NCI-H1436 treated with DMSO at 0.1 percent for 48 hours (cell line): ENCODE results near the gene YWHAG.
A peak's percentile ranks its signal among the peaks of the same experiment; 100 is the strongest.
"Not testable (repeated sequence)": the region's sequence is repeated elsewhere in the genome, so short reads cannot be mapped to it uniquely, and the experiment has no call there.

ENCODE experiments used
- DNase-seq: peaks from one replicate; lab custom pipeline; 2025; lab: John Stamatoyannopoulos, UW

Gene YWHAG

DNA sequence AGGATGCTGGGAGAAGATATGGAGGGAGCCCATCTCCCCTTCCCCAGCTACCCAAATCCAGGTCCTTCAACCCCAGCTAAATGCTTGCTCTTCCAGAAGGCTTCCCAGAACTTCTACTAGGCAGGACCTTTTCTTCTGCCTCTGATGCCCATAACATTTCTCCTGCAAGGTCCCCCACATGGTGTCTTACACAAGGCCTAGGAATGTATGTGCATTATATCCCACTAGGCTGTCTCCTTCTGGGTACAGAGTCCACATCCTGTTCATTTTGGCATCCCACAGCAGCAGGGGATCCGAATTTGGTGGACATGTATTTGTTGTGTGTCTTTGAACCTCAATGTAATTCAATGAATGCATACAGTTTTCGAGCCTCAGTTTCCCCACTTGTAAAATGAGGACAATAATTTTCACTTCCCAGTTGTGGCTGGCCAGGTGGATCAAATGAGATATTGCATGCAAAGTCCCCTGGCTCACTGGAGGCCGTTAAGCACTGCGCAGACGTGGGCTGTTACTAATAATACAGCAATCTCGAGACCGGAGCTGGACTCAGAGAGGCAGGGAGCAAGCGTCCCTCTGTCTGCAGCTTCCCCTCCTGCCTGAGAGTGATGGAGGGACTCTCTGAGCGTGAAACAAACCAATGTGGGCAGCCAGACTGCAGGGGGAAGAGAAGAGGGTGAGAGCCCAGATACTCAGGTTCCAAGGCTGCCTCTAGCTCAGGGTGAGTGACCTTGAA, 18.6 kb upstream of the YWHAG start:
- DNase-seq = no peak

DNA sequence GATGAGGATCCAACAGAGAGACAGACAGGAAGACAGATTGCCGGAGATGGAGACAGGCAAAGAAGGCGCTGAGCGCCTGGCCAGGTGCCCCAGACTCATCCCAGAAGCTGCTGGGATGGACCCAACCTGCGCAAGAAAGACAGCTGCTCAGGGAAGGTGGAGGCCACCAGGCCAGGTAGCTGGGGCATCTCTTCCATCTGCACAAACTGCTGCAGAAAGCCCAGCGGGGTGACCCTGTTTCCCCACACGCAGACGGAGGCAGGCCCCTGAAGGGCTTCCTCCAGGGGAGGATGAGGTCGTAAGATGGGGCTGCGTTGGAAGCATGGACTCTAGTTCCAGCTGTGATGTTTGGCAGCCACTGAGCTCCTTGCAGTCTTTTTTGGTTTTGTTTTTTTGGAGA, 16.5 kb upstream of the YWHAG start:
- no peak for DNase-seq

DNA sequence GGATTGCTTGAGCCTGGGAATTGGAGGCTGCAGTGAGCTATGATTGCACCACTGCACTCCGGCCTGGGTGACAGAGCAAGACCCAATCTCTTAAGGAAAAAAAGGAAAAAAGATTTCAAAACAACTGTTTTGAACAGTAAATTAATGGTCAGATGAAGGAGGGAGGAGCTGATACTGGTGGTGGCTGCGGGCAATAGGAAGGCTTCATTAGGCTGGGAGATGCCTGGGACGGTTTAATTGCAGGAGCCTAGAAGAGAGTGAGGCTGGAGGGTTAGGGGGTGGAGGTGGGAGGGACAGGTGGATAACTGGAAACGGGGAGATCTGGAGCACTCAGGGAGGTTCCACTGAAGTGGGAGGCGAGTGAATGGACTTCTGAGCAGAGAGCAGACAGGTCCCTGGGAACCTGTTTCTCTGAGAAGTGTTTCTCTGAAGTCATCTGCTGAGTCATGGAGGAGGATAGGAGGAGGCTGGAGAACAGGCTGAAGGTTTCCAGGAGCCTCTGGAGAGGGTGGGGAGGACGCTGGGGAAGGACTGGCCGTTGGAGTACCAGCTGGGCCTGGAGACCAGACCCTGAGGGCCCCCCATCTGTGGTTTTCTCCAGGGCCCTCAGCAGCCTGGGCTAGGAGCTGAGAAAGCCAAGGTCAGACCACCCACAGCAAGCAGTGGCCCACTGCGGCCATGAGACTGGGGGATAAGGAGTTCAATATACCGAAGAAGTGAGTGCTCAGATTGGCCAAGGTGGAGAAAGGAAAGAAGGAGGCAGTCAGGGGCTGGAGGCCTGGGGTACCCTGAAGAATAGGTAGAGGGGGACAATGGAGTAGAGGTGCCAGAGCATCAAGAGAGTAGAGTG, 14.4 kb upstream of the YWHAG start:
- no peak for DNase-seq

DNA sequence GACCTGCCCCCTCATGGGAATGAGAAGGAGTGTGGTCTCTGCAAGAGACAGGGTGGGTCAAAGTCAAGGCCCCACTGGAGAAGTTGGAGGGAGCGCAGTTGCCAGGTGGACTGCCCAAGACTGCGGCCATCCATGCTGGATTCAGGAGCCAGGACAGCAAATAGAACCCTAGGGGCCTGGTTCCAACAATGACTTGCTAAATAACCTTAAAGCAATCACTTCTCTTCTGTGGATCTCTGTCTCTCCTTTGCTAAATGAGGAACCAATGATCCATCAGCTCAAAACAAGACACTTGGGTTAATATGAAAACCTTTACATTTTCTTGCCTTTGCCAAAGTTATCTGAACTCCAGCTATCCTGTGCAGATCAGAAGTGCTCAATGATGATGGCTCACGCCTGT, 12.6 kb upstream of the YWHAG start:
- no peak for DNase-seq

DNA sequence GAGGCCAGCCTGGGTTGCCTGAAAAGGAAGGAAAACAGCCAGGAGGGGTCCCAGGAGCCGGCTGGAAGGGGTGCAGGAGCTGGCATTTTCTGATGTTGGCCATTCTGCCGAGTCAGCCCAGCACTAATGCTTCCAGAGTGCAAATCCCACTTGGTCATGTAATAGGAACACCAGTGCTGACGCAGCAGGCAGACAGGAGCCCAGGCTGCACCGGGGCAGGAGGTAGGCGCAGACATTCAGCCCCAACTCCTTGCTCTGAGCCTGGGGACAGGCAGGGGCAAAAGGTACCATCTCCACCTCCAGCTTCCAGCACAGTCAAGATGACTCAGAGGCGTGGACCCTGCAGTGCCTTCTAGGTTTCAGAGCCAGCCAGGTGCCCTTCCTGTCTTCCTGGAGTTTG, 10.2 kb upstream of the YWHAG start:
- DNase-seq = no peak

DNA sequence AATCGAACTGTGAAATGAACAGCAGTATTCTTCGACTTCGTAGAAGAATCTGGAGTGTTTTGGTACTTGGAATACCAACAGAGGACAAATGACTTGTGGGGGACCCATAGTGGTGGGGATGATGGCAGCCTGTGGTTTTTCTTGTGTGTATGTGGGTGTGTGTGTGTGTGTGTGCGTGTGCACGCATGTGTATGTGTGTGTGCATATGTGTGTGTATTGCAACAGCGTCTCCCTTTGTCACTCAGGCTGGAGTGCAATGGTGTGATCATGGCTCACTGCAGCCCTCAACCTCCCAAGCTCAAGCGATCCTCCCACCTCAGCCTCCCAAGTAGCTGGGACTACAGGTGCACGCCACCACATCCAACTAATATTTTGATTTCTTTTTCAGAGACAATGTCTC, 9.4 kb upstream of the YWHAG start:
- DNase-seq = no peak

DNA sequence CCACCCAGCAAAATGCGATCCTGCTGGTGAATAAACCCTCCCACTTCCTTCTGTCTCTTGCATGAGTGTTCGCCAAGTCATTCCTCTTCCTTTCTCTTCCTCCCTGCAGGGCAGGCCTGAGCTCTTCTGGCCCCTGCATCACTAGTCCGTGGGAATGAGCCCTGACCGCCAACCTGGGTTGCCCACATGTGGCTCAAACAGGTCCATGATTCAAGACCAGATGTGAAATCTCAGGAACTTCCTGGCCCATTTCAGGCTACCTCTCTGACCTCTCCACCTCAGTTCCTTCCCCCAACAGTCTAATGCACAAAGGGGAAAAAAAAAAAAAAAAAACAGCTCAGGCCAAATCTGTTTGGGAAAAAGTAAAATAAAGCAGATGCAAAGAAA, 5.4 kb upstream of the YWHAG start:
- DNase-seq = no peak

DNA sequence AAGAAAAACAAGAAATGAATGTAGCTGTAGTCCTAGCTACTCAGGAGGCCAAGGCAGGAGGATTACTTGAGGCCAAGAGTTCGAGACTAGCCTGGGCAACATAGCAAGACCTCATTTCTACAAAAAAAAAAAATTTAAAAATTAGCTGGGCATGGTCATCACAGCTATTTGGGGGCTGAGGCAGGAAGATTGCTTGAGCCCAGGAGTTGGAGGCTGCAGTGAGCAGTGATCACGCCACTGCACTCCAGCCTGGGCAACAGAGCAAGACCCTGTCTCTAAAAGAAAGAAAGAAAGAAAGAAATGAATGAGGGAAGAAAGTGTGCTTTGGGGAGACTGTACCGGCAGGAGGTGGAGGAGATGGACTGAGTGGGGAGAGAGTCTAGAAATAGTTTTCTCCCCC, 5.0 kb upstream of the YWHAG start:
- not testable (repeated sequence) for DNase-seq

DNA sequence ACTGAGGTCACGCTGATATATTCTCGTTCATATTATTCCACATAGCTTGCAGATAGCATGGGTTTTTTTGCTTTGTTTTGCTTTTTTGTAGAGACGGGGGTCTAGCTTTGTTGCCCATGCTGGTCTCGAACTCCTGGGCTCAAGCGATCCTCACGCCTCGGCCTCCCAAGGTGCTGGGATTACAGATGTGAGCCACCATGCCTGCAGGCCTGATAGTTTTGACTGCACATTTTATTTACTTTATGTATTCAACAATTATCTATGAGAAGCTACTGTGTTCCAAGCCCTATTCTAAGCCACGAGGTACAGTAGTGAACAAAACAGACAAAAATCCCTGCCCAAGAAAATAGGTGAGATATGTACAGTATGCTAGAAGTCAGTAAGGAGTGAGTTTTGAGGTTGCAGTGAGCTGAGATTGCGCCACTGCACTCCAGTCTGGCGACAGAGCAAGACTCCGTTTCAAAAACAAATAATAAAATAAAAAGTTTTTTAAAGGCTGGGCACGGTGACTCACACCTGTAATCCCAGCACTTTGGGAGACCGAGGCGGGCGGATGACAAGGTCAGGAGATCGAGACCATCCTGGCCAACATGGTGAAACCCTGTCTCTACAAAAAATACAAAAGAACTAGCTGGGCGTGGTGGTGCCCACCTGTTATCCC, 1.3 kb upstream of the YWHAG start:
- no peak for DNase-seq

DNA sequence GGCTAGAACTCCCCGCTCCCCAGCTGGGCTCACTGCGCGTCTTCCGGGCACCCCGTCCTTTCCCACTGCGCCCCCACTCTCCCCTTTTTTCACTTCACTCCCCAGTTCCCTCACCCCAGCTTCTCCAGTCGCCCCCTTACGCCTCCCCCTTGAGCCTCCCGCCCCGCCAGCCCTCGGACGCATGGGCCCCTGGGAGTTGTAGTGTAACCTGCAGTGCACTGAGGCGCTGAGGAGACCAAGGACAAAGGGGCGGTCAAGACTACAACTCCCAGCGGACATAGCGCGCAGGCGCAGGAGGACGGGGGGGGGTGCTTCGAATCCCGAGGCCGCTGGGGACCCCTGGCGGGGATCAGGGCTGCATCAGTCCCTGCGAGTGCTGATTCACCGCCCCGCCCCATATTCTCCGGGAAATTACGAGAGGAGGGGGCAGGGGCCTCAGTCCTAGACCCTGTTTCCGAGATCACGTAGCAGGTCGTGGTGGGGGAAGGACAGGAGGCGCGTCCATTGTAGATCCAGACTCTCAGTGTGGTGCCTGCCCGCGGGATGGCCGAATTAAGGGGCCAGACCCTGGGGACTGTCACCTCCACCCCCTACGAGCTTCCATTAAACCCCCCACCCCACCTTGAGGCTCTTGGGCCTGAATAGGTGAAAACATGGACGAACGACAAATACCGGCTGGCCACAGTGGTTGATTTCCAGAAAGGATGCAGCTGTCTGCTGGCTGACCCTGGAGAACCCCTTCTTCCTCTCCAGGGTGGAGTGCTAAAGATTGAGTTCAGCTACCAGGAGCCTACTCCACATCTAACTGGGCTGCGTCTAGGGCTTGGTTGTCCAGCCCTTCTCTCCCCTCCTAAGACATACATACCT, 553 bp upstream of the YWHAG start:
- peak; percentile 93 for DNase-seq

DNA sequence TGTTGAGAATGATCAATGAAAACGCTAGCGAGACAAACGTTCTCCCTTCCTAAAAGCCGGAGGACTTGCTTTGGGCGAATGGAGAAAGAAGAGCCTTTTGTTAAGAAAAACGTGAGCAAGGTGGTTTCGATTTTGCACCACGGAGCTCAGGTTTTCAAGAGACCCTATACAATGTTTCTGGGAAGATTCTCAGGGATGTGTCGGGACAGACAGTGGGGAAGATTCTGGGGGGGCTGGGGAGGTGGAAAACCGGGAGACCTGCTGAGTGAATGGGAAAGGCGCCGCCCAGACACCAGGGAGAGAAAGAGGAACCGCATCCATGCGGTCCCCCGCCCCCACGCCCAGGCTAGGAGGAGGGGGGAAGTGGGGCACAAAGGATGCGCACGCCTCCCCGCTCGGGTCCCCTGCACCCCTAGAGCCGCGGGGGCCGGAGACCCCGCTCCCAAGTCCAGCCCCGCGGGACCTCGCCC, 745 bp downstream of the YWHAG start:
- no peak for DNase-seq

DNA sequence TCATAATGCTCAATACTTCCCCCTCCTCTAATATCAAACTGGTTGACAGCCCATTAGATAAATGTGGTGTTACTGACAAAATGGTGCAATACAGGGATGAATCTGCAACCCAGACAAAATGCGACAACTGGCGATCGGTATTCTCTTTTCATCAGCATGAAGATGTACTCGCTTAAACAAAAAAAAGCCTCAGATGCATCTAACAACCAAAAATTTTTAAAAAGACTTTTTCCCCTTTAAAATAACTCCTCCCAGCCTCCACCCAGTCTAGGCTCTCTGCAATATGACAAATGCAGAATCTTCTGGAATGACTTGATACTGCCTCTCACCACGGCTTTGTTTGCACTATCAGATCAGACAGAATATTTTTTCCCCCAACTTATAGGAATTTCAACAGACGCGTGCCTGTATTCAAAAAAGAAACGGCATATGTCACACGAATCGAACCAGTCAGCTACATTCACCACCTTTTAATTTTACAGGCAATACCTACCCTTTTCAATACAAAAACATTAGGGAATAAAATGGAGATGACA, 1.2 kb downstream of the YWHAG start:
- no peak for DNase-seq

DNA sequence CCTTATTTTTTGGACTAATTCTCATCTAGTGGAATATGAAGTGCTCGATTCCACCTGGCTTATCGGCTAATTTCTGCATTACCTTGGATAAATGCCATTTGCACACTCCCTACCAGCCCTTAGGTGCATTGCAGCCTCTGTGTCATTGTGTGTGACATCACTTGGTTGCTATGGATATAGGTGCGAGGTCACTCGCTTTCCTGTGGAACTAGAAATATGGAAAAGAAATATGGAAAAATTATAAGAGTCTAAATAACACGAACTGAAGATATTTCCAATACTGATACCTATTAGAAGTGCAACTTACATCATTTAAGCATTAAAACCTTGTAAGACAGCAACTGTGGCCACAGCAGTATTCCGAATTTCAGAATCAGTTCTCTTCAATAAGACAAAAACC, 2.0 kb downstream of the YWHAG start:
- DNase-seq = peak; percentile 30

DNA sequence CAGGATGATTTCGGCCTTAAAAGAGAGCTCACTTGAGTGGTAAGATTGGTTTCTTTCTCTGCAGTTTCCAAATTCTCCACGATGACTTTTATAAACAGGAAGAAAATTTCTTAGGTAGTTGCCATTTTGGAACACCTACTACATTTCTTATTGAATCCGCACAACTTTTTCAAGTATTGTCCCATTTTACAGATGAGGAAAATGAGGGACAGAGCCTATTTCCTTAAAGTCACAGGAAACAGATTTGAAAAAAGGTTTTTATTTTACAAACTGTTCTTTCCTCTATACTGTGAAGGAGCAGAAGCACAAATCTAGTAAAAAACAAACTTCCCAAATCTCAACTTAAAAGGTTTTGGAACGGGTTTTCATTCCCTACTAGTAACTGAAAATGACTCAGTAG, 2.7 kb downstream of the YWHAG start:
- DNase-seq = no peak

DNA sequence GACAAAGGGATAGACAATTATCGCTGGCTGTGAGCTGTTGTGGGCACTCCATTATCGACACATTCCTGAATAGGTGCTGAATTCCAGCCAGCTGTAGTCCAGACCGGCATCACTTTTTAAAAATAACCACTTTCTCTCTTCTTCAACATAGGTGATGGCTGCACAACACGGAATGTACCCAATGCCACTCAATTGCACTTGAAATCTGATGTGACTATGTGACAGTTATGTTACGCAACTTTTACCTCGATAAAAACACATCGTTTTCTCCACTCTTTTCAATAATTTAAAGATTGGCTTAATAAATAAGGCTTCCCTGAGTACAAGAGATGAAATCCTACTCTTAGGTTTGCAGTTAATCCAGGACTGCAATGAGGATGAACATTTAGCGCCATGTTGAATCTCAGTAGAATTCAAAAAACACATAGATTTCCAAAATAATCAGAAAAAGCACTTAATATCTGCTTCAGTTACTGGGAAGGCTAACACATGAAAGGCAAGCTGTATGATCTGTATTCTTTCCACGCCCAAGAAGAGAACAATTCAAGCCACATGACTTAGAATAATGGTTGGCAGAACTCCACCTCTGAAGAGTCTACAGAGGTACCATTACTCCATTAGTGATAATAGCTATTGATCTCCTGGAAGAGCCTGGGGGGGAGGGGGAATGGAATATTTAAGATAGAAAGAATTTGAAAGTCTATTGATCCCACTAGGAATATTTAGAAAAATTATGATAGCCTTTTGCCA, 3.6 kb downstream of the YWHAG start:
- no peak for DNase-seq

DNA sequence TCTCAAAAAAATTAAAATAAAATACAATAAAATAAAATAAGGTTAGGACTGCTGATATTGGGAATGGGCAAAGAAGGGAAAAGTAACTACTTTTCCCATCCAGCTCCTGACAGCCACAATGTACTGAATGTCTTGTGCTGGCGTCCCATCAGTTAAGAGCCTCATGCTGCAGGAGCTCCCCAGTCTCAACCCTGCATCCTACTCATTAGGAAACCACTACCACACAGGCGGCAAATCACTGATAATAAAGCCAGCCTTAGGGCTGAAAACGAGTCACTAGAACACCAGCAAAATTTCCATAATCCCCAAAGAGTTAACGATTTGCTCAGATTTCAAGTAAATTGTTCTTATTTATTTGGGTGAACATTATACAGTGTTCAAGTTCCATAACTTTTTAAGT, 4.3 kb downstream of the YWHAG start:
- DNase-seq = no peak

DNA sequence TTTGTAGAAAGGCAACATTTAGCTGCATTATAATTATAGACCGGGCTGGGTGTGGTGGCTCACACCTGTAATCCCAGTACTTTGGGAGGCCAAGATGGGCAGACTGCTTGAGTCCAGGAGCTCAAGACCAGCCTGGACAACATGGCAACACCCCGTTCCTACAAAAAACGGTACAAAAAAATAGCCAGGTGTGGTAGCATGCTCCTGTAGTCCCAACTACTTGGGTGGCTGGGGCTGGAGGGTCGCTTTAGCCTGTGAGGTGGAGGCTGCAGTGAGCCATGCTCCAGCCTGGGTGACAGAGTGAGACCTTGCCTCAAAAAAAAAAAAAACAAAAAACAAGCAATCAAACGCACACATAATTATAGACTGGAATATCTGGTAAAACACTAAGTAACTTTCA, 5.0 kb downstream of the YWHAG start:
- no peak for DNase-seq

DNA sequence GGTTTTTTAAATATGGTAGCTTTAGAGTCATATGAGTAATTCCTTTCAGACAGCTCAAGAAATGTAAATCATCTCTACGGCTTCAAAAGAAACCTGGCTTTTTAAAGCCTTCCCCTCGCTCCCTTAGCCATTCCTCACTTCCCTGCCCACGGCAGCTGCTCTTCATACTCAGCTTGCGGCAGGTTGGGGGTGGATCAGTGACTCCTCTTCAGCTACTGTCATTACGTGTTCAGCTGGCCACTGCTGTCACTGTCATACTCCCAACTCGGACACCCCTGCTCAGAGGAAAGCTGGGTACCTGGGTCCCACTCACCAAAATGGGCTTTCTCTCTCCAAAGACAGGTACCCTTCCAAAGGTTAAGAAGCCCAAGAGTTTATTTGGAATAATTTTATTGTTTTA, 6.6 kb downstream of the YWHAG start:
- no peak for DNase-seq

DNA sequence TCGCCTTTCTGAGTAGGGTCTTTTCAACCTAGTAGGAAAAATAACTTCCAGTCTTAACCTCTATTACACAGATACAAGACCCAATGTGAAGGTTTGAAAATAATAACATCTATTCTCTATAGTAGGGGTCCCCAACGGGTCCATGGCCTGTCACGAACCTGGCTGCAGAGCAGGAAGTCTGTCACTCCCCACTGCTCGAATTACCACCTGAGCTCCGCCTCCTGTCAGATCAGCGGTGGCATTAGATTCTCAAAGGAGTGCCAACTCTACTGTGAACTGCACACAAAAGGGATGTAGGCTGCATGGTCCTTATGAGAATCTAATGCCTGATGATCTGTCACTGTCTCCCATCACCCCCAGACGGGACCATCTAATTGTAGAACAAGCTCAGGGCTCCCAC, 7.4 kb downstream of the YWHAG start:
- DNase-seq = no peak

DNA sequence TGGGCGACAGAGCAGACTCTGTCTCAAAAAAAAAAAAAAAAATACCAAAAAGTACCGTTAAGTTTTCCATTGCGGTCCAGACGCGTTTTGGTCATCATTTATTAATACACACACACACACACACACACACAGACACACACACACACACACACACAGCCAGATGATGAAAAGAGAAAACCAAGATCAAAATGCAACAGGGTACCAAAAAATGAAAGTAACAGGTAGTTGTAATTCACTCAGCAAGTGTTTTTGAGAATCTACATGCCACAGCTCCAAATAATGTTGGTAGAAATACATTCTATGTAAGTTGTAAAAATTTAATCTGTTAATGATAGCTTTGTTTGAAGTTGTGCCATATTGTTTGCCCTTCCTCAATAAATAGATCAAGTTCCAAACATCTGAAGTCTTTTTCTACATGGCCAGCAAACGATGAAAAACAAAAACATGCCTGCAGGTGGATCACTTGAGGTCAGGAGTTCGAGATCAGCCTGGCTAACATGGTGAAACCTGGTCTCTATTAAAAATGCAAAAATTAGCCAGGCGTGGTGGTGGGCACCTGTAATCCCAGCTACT, 9.4 kb downstream of the YWHAG start:
- no peak for DNase-seq

DNA sequence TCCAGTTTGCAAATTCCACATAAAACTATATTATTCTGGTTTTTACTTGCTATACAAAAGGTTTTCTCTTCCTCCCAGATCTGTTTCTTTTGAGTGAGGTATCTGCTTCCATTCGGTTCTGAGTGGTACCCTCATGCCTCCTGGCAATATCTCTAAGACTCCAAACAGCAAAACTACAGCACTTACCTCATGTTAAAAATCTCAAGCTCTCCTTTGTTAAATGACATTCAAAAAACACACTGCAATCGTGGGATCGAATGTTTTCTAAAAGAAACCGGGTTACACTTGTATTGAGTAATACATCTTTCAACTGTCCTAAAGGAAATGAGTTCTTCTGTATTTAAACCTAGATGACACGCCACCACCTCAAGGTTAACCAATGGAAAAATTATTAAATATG, 11.1 kb downstream of the YWHAG start:
- no peak for DNase-seq
